GM21390 (cell line): ENCODE measurements around the gene C19orf73.
"Not testable (repeated sequence)": the region's sequence is repeated elsewhere in the genome, so short reads cannot be mapped to it uniquely, and the experiment has no call there.

ENCODE experiments used
- ATAC-seq: cut with Tn5 transposase; IDR thresholded peaks from one replicate; pipeline ENCODE4 v1.9.1; 2021; ENCODE audit not compliant: unreplicated experiment

C19orf73 gene

GRCh38 chr19:49123285-49123684 lies 4.3 kb upstream of the C19orf73 start:
- ATAC-seq = not testable (repeated sequence)

GRCh38 chr19:49121841-49122240 lies 2.9 kb upstream of the C19orf73 start:
- not testable (repeated sequence) for ATAC-seq

GRCh38 chr19:49120868-49121267 lies 1.9 kb upstream of the C19orf73 start:
- ATAC-seq = no peak

- no peak for ATAC-seq
Observed at GRCh38 chr19:49120325-49120683, 1.4 kb upstream of the C19orf73 start.

GRCh38 chr19:49119411-49120324 lies 725 bp upstream of the C19orf73 start, which contains the start of gene PPFIA3:
PPFIA3 (plus strand) TSS chr19:49119544; CDS start chr19:49127874, 8,330 bp downstream.
- ATAC-seq = no peak

GRCh38 chr19:49117677-49118564 lies 1.0 kb downstream of the C19orf73 start:
- no peak for ATAC-seq

GRCh38 chr19:49116544-49116943 lies 2.4 kb downstream of the C19orf73 start:
- ATAC-seq = no peak

- ATAC-seq = no peak
Observed at GRCh38 chr19:49114630-49115363, 4.1 kb downstream of the C19orf73 start.

- no peak for ATAC-seq
Observed at GRCh38 chr19:49113762-49114629, 4.9 kb downstream of the C19orf73 start, which contains the start of gene LIN7B. LIN7B (plus strand) TSS chr19:49114370; CDS start chr19:49114405, 35 bp downstream.

GRCh38 chr19:49111218-49111998 lies 7.5 kb downstream of the C19orf73 start:
- no peak for ATAC-seq

- no peak for ATAC-seq
Observed at GRCh38 chr19:49110567-49110966, 8.4 kb downstream of the C19orf73 start.

- ATAC-seq = no peak
Observed at GRCh38 chr19:49109569-49110233, 9.2 kb downstream of the C19orf73 start.

GRCh38 chr19:49109051-49109450 lies 9.9 kb downstream of the C19orf73 start:
- no peak for ATAC-seq

GRCh38 chr19:49107625-49108459 lies 11.1 kb downstream of the C19orf73 start:
- no peak for ATAC-seq

- no peak for ATAC-seq
Observed at GRCh38 chr19:49106648-49107135, 12.3 kb downstream of the C19orf73 start.

- no peak for ATAC-seq
Observed at GRCh38 chr19:49104229-49104864, 14.6 kb downstream of the C19orf73 start.
